ENCODE data around the gene GPR158.

GPR158 gene

DNA sequence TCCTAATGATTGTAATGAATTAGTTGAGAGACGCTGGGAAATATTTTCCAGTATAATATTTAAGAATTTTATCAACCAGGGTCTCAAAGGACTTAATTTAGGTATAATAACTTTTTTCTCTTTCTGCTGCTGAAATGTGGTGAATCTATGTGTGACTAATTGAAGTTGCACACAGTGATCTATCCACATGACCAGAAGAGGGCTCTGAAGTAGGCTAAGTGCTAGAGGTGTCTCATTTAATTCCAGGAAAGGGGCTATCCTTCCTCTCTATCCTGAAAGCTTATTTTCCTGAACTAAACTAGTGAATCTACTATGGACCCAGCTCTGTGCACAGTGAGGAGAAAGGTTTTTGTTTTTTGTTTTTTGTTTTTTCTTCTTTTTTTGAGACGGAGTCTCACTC is 464.8 kb downstream of the GPR158 start:
- Histone ChIP-seq H3K9me3 (ENCODE audit: insufficient read depth, low read length) (no peaks in the 10 kb centered on the region), H3K9ac (ENCODE audit: low read length) (no peak overlapping the region), H3K4me3 (ENCODE audit: insufficient read depth, low read length, poor library complexity, severe bottlenecking) (no peak overlapping the region), H2AFZ (ENCODE audit: low read depth, low read length, severe bottlenecking) (no peak overlapping the region), H4K20me1 (ENCODE audit: low read depth, low read length) (no peaks in the 10 kb centered on the region), H3F3A (ENCODE audit: insufficient read depth) (no peaks in the 10 kb centered on the region), H3K9me2 (replicated peaks; ENCODE audit: insufficient read depth, low read length) (no peaks in the 10 kb centered on the region), H3K27me3 (ENCODE audit: low read length) (no peaks in the 10 kb centered on the region), H3K4me2 (ENCODE audit: low read depth, low read length, poor library complexity, severe bottlenecking) (no peak overlapping the region), H3K79me2 (ENCODE audit: insufficient read depth, low read length) (no peaks in the 10 kb centered on the region), H3K36me3 (ENCODE audit: low read length) (no peaks in the 10 kb centered on the region), H3K27ac (ENCODE audit: low read depth, low read length) (no peak overlapping the region)
- TF ChIP-seq, protein P1, sequence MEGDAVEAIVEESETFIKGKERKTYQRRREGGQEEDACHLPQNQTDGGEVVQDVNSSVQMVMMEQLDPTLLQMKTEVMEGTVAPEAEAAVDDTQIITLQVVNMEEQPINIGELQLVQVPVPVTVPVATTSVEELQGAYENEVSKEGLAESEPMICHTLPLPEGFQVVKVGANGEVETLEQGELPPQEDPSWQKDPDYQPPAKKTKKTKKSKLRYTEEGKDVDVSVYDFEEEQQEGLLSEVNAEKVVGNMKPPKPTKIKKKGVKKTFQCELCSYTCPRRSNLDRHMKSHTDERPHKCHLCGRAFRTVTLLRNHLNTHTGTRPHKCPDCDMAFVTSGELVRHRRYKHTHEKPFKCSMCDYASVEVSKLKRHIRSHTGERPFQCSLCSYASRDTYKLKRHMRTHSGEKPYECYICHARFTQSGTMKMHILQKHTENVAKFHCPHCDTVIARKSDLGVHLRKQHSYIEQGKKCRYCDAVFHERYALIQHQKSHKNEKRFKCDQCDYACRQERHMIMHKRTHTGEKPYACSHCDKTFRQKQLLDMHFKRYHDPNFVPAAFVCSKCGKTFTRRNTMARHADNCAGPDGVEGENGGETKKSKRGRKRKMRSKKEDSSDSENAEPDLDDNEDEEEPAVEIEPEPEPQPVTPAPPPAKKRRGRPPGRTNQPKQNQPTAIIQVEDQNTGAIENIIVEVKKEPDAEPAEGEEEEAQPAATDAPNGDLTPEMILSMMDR (IDR thresholded peaks at IDR 0.05; ENCODE audit: insufficient read depth, low read length, poor library complexity, severe bottlenecking) = no peak
- TF ChIP-seq EZH2phosphoT487 (conservative IDR thresholded peaks at IDR 0.05; ENCODE audit: low read length) = no peak

DNA sequence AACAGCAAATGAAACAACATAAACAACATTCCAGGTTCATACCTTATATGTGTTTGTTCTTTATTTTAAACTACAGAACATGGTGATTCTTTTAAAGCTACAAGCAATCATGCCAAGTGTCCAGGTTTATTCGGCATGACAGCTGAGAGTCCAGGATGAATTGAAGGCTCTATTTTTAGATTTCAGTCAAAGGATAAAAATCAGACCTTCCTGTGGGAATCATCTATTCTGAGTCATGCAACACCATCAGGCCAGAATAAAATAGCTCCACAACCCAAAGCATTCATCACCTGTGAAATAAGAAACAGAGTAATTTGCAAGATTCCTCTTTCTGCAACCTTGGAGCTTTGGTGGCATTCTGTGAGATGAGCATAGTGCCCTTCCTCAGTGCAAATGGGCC is 466.8 kb downstream of the GPR158 start:
- Histone ChIP-seq H3K27me3 (ENCODE audit: low read length) (no peaks in the 10 kb centered on the region), H3K4me2 (ENCODE audit: low read depth, low read length, poor library complexity, severe bottlenecking) (no peak overlapping the region), H4K20me1 (ENCODE audit: low read depth, low read length) (no peaks in the 10 kb centered on the region), H3K79me2 (ENCODE audit: insufficient read depth, low read length) (no peaks in the 10 kb centered on the region), H2AFZ (ENCODE audit: low read depth, low read length, severe bottlenecking) (no peak overlapping the region), H3K27ac (ENCODE audit: low read depth, low read length) (no peak overlapping the region), H3K9me3 (ENCODE audit: insufficient read depth, low read length) (no peaks in the 10 kb centered on the region), H3K9ac (ENCODE audit: low read length) (no peak overlapping the region), H3K36me3 (ENCODE audit: low read length) (no peaks in the 10 kb centered on the region), H3K4me3 (ENCODE audit: insufficient read depth, low read length, poor library complexity, severe bottlenecking) (no peak overlapping the region), H3F3A (ENCODE audit: insufficient read depth) (no peaks in the 10 kb centered on the region), H3K9me2 (replicated peaks; ENCODE audit: insufficient read depth, low read length) (no peaks in the 10 kb centered on the region)
- TF ChIP-seq EZH2phosphoT487 (conservative IDR thresholded peaks at IDR 0.05; ENCODE audit: low read length) = no peak
- TF ChIP-seq, protein P1 (IDR thresholded peaks at IDR 0.05; ENCODE audit: insufficient read depth, low read length, poor library complexity, severe bottlenecking) = no peak

DNA sequence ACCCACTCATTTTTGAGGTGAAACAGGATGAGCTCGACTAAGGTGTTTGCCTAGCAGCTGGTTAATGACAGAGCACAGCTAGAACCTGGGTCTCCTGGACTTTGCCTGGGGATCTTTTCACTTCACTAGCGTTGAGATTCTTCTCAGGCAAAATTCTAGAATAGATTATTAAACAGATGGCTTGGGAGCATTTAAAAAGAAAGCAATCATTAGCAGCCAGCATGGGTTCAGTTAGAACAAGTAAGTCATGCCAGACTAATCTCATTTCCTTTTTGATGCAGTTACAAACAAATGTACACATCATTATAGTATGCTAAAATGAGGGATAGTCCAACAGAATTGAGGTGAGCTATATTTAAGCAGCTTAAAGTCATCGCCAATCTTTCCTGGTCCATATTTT is 467.9 kb downstream of the GPR158 start:
- Histone ChIP-seq H3K9ac (ENCODE audit: low read length) (no peak overlapping the region), H3K9me2 (replicated peaks; ENCODE audit: insufficient read depth, low read length) (no peaks in the 10 kb centered on the region), H3K36me3 (ENCODE audit: low read length) (no peaks in the 10 kb centered on the region), H3K4me2 (ENCODE audit: low read depth, low read length, poor library complexity, severe bottlenecking) (no peak overlapping the region), H3K4me3 (ENCODE audit: insufficient read depth, low read length, poor library complexity, severe bottlenecking) (no peak overlapping the region), H3K9me3 (ENCODE audit: insufficient read depth, low read length) (no peaks in the 10 kb centered on the region), H3K27me3 (ENCODE audit: low read length) (no peaks in the 10 kb centered on the region), H3K27ac (ENCODE audit: low read depth, low read length) (no peak overlapping the region), H3F3A (ENCODE audit: insufficient read depth) (no peaks in the 10 kb centered on the region), H2AFZ (ENCODE audit: low read depth, low read length, severe bottlenecking) (no peak overlapping the region), H3K79me2 (ENCODE audit: insufficient read depth, low read length) (no peaks in the 10 kb centered on the region), H4K20me1 (ENCODE audit: low read depth, low read length) (no peaks in the 10 kb centered on the region)
- no peak for TF ChIP-seq EZH2phosphoT487 (conservative IDR thresholded peaks at IDR 0.05; ENCODE audit: low read length)
- TF ChIP-seq, protein P1 (IDR thresholded peaks at IDR 0.05; ENCODE audit: insufficient read depth, low read length, poor library complexity, severe bottlenecking) = no peak
